ENCODE results near the gene PPP1R36.

- no peak for TF ChIP-seq CTCF (IDR thresholded peaks at IDR 0.05)
- no peak for TF ChIP-seq POLR2AphosphoS5 (IDR thresholded peaks at IDR 0.05)
These were observed 73.9 kb downstream of the PPP1R36 start for GRCh38 chr14:64623554-64624165.

Measured in upper lobe of left lung (tissue), 4 donors.